PFSK-1 (cell line): ENCODE results near the gene NRXN3.

Experiments
- FOXP2 ChIP-seq: optimal IDR thresholded peaks from 2 replicates; pipeline ENCODE3; 2011; ENCODE audit warnings: borderline replicate concordance, control low read depth, inconsistent platforms; ENCODE audit not compliant: insufficient read depth; ENCODE audit errors: extremely low read length, extremely low read depth
- SIN3A ChIP-seq: IDR thresholded peaks from 2 replicates; pipeline ENCODE4 v1.6.1; 2012; ENCODE audit warnings: mild to moderate bottlenecking, low read length, moderate library complexity, borderline replicate concordance; ENCODE audit not compliant: insufficient read depth

- TF ChIP-seq FOXP2 (no peak), SIN3A (no peak)
Measured at GRCh38 chr14:79167957-79168356, 997.8 kb downstream of the NRXN3 start.
